Measurements from ENCODE around the gene TUFT1.
"Not testable (repeated sequence)": the region's sequence is repeated elsewhere in the genome, so short reads cannot be mapped to it uniquely, and the experiment has no call there.

The TUFT1 gene

DNA sequence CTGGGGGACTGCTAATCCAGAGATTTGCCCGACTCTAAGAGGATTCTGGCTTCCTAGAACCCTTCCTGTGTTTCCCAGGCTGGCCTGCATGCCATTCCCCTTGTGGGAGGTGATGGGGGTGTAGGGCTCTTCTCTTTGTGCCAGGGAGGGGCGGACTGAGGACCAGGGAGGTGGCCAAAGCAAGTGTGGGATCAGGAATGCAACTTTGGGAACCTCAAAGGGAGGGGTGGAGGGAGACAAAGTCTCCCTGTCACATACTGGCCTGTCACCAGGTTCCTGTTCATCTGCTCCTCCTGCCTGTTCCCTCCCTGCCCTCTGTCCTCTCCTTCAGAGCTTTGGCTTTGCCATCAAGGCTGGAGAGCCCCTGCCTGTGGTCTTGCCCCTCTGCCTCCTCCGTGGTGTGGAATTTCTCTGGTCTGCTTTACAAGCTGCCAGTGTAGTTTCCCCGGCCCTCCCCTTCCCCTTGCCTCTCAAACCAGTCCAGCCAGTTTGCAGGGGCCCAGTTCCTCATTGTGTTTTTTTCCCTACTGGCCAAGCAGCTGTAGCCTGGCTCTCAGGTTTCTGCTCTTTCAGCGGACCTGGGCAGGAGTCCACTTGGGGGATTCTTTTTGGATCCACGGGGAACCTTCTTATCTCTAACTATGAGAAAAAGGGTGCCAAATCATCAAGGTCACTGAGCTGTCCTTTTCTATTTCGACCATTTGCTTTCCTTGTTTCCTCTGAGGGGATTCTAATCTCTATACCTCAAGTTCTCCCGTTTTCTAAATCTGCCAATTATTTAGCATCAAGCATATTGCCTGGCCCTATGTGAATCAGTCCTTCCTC lies 27.1 kb upstream of the TUFT1 start:
- DNase-seq: no peak

DNA sequence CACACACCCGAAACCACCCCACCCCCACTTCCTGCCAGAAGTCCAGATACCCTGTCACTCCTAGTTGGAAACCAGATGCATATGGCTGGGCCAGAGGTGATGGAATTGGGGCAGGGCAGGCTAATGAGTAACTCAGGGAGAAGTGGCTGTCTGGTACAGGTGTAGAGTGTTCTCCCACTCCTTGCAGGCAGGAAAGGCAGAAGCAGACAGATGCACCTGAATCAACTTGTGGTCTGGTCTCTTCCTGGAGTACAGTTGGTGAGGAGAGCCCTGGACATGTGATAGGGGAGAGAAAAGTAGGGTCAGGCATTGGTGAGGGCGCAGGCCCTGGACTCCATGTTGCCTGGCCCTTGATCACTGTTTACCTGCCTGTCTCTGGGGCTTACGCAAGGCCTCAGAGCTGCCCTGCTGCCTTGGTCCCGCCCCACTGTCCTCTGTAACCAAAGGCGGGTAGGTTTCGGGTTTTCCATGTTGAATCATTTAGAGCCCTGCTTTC lies 26.4 kb upstream of the TUFT1 start:
- DNase-seq: no peak

DNA sequence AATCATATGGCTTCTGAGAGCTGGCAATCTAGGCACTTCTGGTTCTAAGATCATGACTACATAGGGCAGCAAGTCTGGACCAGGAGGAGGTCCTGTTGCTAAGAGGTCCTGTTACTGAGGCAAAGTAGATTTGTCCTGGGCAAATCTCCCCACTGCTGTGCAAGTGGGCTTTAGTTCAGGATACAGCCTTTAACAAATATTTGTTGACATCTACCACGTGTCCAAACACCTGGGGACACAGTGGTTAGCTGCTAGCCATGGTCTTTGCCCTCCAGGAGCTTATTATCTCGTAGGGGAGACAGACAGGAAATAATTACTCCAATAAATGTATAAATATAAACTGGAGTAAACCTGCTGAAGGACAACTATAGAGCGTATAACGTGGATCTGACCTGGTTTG lies 25.7 kb upstream of the TUFT1 start:
- DNase-seq: no peak

GRCh38 chr1:151515265-151515664 lies 24.8 kb upstream of the TUFT1 start:
- no peak for DNase-seq

DNA sequence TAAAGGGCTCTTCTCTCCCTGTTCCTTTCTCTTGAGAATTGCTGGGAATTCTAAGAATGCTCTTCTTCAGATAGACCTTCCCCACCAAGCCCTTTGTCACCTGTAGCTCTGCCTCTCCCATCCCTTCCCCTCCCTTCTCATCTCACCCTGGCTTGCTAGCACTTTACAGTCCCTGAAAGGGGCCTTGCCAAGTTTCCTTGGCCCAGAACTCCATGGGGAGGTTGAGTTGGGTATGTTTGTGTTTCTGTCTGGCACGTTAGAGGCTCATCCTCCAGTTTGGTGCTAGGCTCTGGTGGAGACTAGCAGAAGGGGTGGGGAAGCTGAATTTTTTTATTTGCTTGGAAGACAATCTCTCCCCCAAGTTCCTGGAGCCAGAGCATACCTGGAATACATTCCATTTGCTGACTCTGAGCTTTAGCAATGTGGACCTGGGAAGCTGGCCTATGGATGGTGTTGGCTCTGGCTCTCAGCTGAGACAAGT lies 24.0 kb upstream of the TUFT1 start:
- DNase-seq: no peak

GRCh38 chr1:151518431-151518830 lies 21.7 kb upstream of the TUFT1 start:
- no peak for DNase-seq

GRCh38 chr1:151518936-151519335 lies 21.2 kb upstream of the TUFT1 start:
- no peak for DNase-seq

DNA sequence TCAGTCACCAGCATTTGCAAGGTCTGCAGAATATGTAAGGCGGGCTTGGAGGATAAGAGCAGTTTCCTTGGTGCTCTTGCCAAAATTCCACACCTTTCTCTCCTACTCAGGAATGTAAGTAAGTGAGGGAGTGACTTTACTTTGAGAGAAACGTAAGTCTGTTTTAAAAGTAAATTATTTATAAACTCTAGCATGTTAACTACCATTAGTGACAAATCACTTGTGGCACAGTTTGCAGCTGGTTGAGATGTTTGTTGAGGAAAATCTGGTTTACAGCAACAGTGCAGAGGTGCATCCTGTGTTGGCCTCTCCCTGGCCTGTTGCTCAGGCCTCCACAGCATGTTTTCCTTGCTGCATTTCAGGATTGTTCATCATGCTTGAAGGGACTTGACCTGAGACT lies 20.4 kb upstream of the TUFT1 start:
- no peak for DNase-seq

- DNase-seq: no peak
Measured at GRCh38 chr1:151520359-151520758, 19.8 kb upstream of the TUFT1 start.

GRCh38 chr1:151522427-151522826 lies 17.7 kb upstream of the TUFT1 start:
- DNase-seq: not testable (repeated sequence)

GRCh38 chr1:151523326-151523725 lies 16.8 kb upstream of the TUFT1 start:
- no peak for DNase-seq

- DNase-seq: no peak
Measured at GRCh38 chr1:151524736-151525135, 15.4 kb upstream of the TUFT1 start.

- DNase-seq: no peak
Measured at GRCh38 chr1:151526735-151527525, 13.2 kb upstream of the TUFT1 start.

DNA sequence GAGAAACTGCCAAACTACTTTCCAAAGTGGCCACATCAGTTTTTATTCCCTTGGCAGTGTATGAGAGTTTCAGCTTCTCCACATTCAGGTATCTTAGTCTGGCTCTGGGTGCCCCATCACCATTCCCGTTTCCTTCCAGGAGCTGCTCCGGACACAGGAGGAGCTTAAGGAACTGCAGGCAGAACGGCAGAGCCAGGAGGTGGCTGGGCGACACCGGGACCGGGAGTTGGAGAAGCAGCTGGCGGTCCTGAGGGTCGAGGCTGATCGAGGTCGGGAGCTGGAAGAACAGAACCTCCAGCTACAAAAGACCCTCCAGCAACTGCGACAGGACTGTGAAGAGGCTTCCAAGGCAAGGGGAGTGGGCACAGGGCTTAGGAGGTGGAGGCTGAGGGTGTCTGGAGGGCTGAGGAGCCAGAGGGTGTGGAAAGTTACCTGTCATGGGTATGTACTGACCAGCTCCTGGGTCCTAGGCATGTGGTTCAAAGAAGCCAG lies 10.9 kb upstream of the TUFT1 start:
- DNase-seq: no peak

DNA sequence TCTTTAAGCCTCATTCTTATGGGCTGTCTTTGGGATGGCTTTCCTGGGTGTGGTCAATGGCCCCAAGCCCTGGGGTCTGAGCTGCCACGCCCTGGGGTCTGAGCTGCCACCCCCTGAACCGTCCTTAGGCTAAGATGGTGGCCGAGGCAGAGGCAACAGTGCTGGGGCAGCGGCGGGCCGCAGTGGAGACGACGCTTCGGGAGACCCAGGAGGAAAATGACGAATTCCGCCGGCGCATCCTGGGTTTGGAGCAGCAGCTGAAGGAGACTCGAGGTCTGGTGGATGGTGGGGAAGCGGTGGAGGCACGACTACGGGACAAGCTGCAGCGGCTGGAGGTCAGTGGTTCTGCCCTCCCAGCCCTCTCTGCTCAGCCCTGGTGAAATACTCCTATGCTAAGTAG lies 10.3 kb upstream of the TUFT1 start:
- DNase-seq: no peak

GRCh38 chr1:151530461-151530860 lies 9.6 kb upstream of the TUFT1 start:
- DNase-seq: no peak

DNA sequence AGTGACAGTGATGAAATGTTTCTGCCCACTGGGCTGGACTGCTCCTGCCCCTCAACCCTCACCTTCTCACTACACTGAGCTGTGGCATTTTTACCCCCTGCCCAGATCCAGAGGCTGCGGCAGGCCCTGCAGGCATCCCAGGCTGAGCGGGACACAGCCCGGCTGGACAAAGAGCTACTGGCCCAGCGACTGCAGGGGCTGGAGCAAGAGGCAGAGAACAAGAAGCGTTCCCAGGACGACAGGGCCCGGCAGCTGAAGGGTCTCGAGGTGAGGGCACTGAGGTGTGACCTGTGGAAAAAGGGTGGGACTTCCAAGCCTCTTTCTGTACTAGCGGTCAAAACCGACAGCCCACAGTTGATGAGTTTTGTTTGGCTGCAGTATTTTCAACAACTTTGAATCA lies 6.2 kb upstream of the TUFT1 start:
- DNase-seq: no peak

GRCh38 chr1:151534662-151535278 lies 5.3 kb upstream of the TUFT1 start:
- DNase-seq: peak; percentile 80

- DNase-seq: no peak
Measured at GRCh38 chr1:151535326-151536271, 4.5 kb upstream of the TUFT1 start.

GRCh38 chr1:151536499-151536898 lies 3.6 kb upstream of the TUFT1 start:
- DNase-seq: no peak

GRCh38 chr1:151537112-151537511 lies 3.0 kb upstream of the TUFT1 start:
- DNase-seq: no peak
